ENCODE results near the gene LARGE1. TPM values are rescaled to one million over a fixed set of nuclear protein-coding genes. Genes with fewer than 3 reads are reported as not detected.

LARGE1 gene
- total RNA-seq, 1 experiment from 2014 or later: 1.5 TPM

GRCh38 chr22:33539202-33539901 lies 380.9 kb downstream of the LARGE1 start:
- CTCF ChIA-PET: interaction anchor here (0.6 kb wide), 1 partner anchor 10 kb away, joined by 3 read pairs; no protein-coding TSS in a partner anchor
- ATAC-seq: no peak

More at GRCh38 chr22:33539202-33539901, 380.9 kb downstream of the LARGE1 start:
- no peaks in the 10 kb centered on the region for H3K79me2 ChIP-seq (ENCODE audit: insufficient read depth, low read length)
- H3K9ac ChIP-seq (ENCODE audit: low read length): no peak overlapping the region
- TF ChIP-seq SRF (IDR thresholded peaks at IDR 0.05; ENCODE audit: low read depth) (no peak), POLR2AphosphoS5 (IDR thresholded peaks at IDR 0.05; ENCODE audit: low read depth, low read length) (no peak), REST (IDR thresholded peaks at IDR 0.05; ENCODE audit: low read depth) (no peak), CBX3 (IDR thresholded peaks at IDR 0.05; ENCODE audit: low read depth) (no peak)
- ChIA-PET RAD21 (ENCODE audit: low non-redundant PET in 1 of 2, low total read pairs in 2 of 2, uncharacterized antibody in 2 of 2, unreplicated experiment in 2 of 2) (no interaction called here), POLR2A (no interaction called here)
- no peaks in the 10 kb centered on the region for H3K27me3 ChIP-seq (ENCODE audit: insufficient read depth, low read length)
- H3K36me3 ChIP-seq (ENCODE audit: control insufficient read depth in 1 of 2, insufficient read depth in 2 of 2, low read length in 2 of 2): no peaks in the 10 kb centered on the region
- intact Hi-C loops (cut with micrococcal nuclease): no loop called here
- no peak for DNase-seq (ENCODE audit: low read depth, low spot score)
- no peaks in the 10 kb centered on the region for H3K9me2 ChIP-seq (ENCODE audit: insufficient read depth)
- H3K4me2 ChIP-seq (ENCODE audit: low read length): no peak overlapping the region
- BruUV-seq (replicated peaks): no TSS peak
- no peak overlapping the region for H3K4me3 ChIP-seq (replicated peaks in 1 of 2; ENCODE audit: low read depth in 1 of 2, low read length in 2 of 2)
- H3K27ac ChIP-seq (ENCODE audit: low read depth, low read length): no peak overlapping the region
- H2AFZ ChIP-seq (ENCODE audit: low read depth, low read length, poor library complexity, severe bottlenecking): no peak overlapping the region
- H4K20me1 ChIP-seq (ENCODE audit: insufficient read depth): no peaks in the 10 kb centered on the region
- no peaks in the 10 kb centered on the region for H3K4me1 ChIP-seq (ENCODE audit: control insufficient read depth in 1 of 2, insufficient read depth in 2 of 2, low read length in 2 of 2)
- peaks cover 5 to 25% of the 10 kb centered on the region in 2 experiments; a peak in 3 of 4 replicates for H3K9me3 ChIP-seq (ENCODE audit: control insufficient read depth in 1 of 2, insufficient read depth in 1 of 2, low read depth in 1 of 2, low read length in 2 of 2)
